ENCODE data around the gene TEX29. TPM values are rescaled to one million over a fixed set of nuclear protein-coding genes. Genes with fewer than 3 reads are reported as not detected.
A peak's percentile ranks its signal among the peaks of the same experiment; 100 is the strongest.

The TEX29 gene
- total RNA-seq, 1 donor from 2014 or later = 0.20 TPM

- DNase-seq (ENCODE audit: low read depth in 2 of 2) = no peak
These were observed 1.8 kb downstream of the TEX29 start for GRCh38 chr13:111322001-111322915.

DNA sequence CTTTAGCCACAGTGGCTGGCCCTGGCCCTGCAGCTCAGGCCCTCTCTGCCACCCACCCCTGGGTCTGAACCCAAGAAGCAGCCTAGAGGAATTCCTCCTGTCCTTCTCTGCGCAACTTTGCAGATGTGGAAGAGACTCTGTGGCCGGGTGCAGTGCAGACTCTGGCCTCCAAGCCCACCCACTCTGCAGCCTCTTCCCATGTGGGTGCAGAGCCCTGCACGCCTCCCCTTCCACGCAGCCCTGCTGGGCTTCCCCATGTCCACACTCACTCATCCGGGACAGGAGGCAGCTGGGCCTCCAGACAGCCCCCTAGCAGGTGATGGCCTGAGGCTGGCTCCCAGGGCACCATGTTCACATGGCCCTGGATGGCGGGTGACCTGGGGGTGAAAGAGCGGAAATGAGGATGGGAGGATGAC lies 2.5 kb downstream of the TEX29 start:
- no peak for DNase-seq (ENCODE audit: low read depth in 2 of 2)

DNA sequence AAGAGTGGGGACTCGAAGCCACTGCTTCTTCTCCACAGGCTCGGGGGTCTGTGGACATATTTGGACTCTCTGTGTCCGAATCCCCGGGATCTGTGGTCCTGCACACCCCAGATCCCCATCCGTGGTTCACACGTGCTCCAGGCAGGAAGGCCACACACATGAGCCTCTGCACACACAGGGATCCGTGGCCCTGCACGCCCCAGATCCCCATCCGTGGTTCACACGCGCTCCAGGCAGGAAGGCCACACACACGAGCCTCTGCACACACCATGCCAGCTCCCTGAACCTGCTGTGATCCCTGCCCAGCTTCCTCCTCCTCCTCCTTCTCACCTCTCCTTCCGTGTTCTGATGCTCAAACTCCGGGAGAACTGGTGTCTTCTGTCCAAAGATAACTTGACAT lies 3.1 kb downstream of the TEX29 start:
- DNase-seq (ENCODE audit: low read depth in 2 of 2) = no peak

DNA sequence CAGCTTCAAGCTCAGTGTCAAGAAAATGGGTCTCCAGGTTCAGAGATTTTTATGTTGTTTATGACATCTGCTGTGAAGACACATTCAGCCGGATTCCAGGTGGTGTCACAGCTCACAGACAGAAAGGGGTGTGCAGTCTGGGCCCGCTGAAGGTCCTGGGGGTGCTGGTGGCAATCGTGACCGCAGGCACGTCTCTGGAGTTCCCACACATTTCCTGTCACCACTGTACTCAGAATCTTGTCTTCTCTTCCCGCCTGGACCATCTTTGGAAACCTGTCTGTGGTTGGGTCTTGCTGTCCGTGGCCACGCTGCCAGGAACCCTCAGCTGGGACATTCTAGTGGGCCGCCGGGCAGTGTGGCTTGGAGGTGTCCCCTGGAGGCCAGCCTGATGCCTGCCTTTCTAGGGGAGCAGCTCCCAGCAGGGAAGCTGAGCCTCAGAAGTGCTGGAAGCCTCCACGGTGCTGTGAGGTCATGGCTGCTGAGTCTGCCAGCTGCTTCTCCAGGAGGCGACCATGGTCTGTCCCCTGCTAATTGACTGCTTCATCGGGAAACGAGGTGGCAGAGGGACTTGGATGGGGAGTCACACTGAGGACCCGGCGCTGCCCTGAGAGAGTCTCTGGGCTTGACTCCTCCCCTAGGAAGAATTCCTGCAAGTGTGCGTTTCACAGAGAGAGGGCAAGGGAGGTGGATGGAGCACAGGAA lies 3.7 kb downstream of the TEX29 start:
- DNase-seq (ENCODE audit: low read depth in 2 of 2) = no peak

- no peak for DNase-seq (ENCODE audit: low read depth in 2 of 2)
These were observed 4.3 kb downstream of the TEX29 start for GRCh38 chr13:111324736-111325135.

- no peak for DNase-seq (ENCODE audit: low read depth in 2 of 2)
These were observed 4.9 kb downstream of the TEX29 start for GRCh38 chr13:111325146-111325890.

GRCh38 chr13:111325941-111326620 lies 5.6 kb downstream of the TEX29 start:
- no peak for DNase-seq (ENCODE audit: low read depth in 2 of 2)

DNA sequence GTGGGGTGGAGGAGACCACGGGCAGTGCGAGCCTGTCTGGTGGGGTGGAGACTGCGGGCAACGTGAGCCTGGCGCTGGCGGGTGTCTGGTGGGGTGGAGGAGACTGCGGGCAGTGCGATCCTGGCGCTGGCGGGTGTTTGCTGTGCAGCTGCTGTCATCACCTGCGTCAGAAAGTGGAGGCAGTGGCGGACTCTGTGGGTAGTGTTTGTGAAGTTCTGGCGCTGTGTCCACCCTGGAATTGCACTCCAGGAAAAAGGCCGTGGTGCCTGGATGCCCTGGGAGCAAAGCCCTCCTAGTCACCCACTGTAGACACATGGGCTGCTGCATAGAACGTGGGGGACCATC lies 6.2 kb downstream of the TEX29 start:
- no peak for DNase-seq (ENCODE audit: low read depth in 2 of 2)

- no peak for DNase-seq (ENCODE audit: low read depth in 2 of 2)
These were observed 6.7 kb downstream of the TEX29 start for GRCh38 chr13:111326981-111327642.

DNA sequence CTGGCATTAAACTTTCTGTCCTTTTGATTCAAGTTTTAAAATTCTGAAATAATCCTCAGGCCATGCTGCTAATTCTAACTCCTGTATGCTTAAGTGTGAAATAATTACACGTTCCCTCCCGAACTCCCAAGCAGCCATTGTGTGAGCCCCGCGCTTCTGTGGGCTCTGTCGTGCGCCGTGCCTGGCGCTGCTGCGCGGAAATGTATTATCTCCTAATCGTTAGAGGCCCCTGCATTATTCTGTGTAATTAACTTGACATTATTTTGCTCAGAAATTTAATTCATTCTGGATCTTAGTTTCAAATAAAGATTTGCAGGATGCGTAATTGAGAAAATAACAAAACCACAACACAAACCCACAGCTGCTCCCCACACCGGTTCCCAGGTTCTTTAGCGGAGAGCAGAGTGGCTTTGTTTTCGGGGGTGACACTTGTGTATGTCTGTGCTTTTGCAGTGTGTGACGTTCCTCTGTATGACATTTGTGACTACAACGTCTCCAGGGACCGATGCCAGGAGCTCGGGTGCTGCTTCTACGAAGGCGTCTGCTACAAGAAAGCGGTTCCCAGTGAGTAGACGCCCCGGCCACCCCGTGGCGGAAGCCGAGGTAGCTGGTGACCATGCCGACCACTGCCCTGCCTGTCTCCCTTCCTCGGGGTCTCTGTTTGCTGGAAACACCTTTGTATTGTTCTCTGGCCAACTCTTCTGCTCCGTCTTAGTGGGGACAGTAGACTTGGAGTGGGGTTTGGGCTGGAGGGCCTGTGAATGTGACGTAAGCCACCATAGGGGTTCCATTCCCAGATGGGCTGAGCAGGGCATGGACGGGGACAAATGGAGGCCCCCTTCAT lies 7.5 kb downstream of the TEX29 start:
- no peak for DNase-seq (ENCODE audit: low read depth in 2 of 2)

GRCh38 chr13:111328574-111329410 lies 8.3 kb downstream of the TEX29 start:
- no peak for DNase-seq (ENCODE audit: low read depth in 2 of 2)

- DNase-seq (ENCODE audit: low read depth in 2 of 2) = no peak
These were observed 9.2 kb downstream of the TEX29 start for GRCh38 chr13:111329641-111330040.

GRCh38 chr13:111330066-111330610 lies 9.7 kb downstream of the TEX29 start:
- DNase-seq (ENCODE audit: low read depth in 2 of 2) = no peak

DNA sequence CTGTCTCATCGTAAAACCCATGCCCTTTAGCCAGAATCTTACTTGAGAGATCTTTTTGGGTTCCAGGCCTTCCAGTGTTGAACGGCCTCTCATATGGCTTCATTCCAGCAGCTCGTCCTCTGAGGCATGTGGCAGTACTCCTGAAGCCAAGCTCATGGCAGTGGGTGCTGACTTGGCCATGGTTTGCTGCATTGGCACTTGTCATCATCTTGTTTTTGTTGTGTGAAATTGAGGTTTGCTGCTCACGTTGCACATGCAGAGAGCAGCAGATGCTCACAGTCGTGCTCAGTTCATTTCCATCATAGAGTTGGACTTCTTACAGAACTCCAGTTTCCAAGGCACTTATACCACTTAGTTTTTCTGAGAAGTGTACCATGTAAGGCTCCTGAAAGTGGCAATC lies 14.9 kb downstream of the TEX29 start:
- no peak for DNase-seq (ENCODE audit: low read depth in 2 of 2)

GRCh38 chr13:111336666-111337065 lies 16.2 kb downstream of the TEX29 start:
- DNase-seq (ENCODE audit: low read depth in 2 of 2) = no peak

DNA sequence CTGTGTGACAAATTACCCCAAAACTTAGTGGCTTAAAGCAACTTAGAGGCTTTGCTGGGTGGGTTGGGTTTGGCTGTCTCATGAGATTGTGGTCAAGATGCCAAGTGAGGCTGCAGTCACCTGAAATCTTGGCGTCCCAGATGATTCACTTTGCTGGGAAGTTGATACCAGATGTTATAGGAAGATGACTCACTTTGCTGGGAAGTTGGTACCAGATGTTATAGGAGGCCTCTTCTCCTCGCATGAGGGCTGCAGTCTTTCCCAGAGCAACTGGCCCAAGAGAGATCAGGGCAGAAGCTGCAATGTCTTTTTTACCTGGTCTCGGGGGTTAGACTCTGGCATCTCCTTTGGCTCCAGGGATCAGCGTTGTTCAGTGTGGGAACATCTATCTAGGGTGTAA lies 16.8 kb downstream of the TEX29 start:
- DNase-seq (ENCODE audit: low read depth in 2 of 2) = peak in 1 of 2 donors; percentile 41

DNA sequence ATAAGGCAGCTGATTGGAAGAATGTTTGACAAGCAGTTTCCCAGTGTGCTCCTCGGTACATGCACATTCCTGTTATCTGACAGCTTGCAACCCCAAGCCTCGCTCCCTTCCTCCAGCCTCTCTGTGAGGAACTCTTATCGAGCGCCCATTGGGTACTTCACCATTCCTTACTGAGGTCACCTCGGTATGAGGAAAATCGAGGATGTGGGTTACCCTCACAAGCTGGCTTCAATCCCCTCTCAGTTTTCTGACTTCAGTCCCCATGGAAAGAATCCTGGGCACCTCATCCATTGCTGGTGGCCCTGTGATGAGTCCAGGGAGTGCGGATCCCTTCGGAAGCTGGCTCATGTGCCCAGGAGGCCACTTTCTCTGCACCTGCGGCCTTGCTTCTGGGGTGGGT lies 17.3 kb downstream of the TEX29 start:
- no peak for DNase-seq (ENCODE audit: low read depth in 2 of 2)

DNA sequence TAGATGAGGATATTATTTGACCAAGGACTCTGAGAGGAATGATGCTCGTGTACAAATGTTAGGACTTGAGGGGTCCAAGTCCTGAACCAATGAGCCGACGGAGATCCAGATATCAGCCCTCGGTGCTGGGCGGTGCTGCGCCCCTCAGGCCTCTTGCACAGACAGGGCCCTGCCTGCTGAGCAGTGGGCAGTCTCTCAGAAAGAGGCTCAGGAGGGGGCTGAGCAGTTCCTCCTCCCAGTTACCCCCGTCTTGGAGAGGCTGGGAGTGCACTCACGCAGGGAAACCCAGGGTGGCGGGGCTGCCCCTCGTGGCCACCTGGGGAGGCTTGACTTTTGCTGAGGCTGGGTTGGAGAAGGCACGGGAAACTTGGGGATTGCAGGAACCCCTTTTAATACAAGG lies 18.4 kb downstream of the TEX29 start:
- no peak for DNase-seq (ENCODE audit: low read depth in 2 of 2)

Data from lung microvascular endothelial cell (primary cell).